Measurements from ENCODE around the gene TAMM41. TPM values are rescaled to one million over a fixed set of nuclear protein-coding genes. Genes with fewer than 3 reads are reported as not detected.
"Not testable (repeated sequence)": the region's sequence is repeated elsewhere in the genome, so short reads cannot be mapped to it uniquely, and the experiment has no call there.

Gene TAMM41
- total and polyA plus RNA-seq, 9 donors = 9.7 to 14.9 (median 11.3) TPM

- Histone ChIP-seq H3K9me3 (replicated peaks; ENCODE audit: control insufficient read depth, low read depth, low read length) (no peaks in the 10 kb centered on the region), H3K27ac (ENCODE audit: low read length) (no peak overlapping the region), H3K4me1 (ENCODE audit: control insufficient read depth, insufficient read depth, low read length) (no peaks in the 10 kb centered on the region), H3K36me3 (ENCODE audit: control insufficient read depth, insufficient read depth, low read length) (peaks cover 47% of the 10 kb centered on the region), H3K4me3 (ENCODE audit: low read length) (no peak overlapping the region), H3K27me3 (ENCODE audit: control insufficient read depth, insufficient read depth, low read length) (no peaks in the 10 kb centered on the region)
- DNase-seq = no peak
- 79% methylated on average over 4 of the region's 6 CpGs for WGBS (ENCODE audit: insufficient coverage)
Observed at GRCh38 chr3:11791339-11792200, 55.1 kb downstream of the TAMM41 start.

DNA sequence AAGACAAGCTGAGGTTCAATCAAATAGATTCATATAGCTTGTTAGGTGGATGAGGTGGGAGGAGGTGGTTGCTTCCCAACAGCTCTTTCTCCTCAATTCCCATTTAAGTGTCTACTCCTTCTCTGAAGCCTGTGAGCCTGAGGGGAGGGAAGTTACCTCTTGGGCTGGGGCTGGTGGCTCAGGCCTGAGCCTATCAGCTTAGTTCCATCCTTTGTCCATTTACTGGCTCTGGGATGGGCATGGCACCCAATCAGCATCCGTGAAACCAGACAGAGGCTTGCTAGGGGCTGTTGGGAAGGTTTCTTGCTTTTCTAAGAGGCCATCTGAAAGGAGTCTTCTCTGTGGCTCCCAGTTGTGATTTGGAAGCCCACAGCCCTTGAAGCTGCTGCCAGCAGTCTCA is 57.3 kb downstream of the TAMM41 start:
- Histone ChIP-seq H3K4me3 (ENCODE audit: low read length) (no peak overlapping the region), H3K36me3 (ENCODE audit: control insufficient read depth, insufficient read depth, low read length) (peaks cover 42% of the 10 kb centered on the region), H3K27me3 (ENCODE audit: control insufficient read depth, insufficient read depth, low read length) (no peaks in the 10 kb centered on the region), H3K27ac (ENCODE audit: low read length) (no peak overlapping the region), H3K4me1 (ENCODE audit: control insufficient read depth, insufficient read depth, low read length) (no peaks in the 10 kb centered on the region), H3K9me3 (replicated peaks; ENCODE audit: control insufficient read depth, low read depth, low read length) (no peaks in the 10 kb centered on the region)
- DNase-seq = no peak
- WGBS (ENCODE audit: insufficient coverage) = 57% methylated on average over 1 of the region's 1 CpG

- H3K4me1 ChIP-seq (ENCODE audit: control insufficient read depth, insufficient read depth, low read length) = no peaks in the 10 kb centered on the region
- WGBS (ENCODE audit: insufficient coverage) = 25% methylated on average over 1 of the region's 3 CpGs
- no peak overlapping the region for H3K4me3 ChIP-seq (ENCODE audit: low read length)
- H3K36me3 ChIP-seq (ENCODE audit: control insufficient read depth, insufficient read depth, low read length) = peaks cover 25% of the 10 kb centered on the region
- H3K9me3 ChIP-seq (replicated peaks; ENCODE audit: control insufficient read depth, low read depth, low read length) = no peaks in the 10 kb centered on the region
- no peaks in the 10 kb centered on the region for H3K27me3 ChIP-seq (ENCODE audit: control insufficient read depth, insufficient read depth, low read length)
- no peak overlapping the region for H3K27ac ChIP-seq (ENCODE audit: low read length)
- no peak for DNase-seq
Observed at GRCh38 chr3:11784971-11785377, 61.7 kb downstream of the TAMM41 start.

GRCh38 chr3:11780341-11780740 is 66.3 kb downstream of the TAMM41 start:
- Histone ChIP-seq H3K9me3 (replicated peaks; ENCODE audit: control insufficient read depth, low read depth, low read length) (no peaks in the 10 kb centered on the region), H3K27ac (ENCODE audit: low read length) (no peak overlapping the region), H3K27me3 (ENCODE audit: control insufficient read depth, insufficient read depth, low read length) (no peaks in the 10 kb centered on the region), H3K36me3 (ENCODE audit: control insufficient read depth, insufficient read depth, low read length) (no peaks in the 10 kb centered on the region), H3K4me3 (ENCODE audit: low read length) (no peak overlapping the region), H3K4me1 (ENCODE audit: control insufficient read depth, insufficient read depth, low read length) (no peaks in the 10 kb centered on the region)
- WGBS (ENCODE audit: insufficient coverage) = 86% methylated on average over 1 of the region's 1 CpG
- DNase-seq = no peak

DNA sequence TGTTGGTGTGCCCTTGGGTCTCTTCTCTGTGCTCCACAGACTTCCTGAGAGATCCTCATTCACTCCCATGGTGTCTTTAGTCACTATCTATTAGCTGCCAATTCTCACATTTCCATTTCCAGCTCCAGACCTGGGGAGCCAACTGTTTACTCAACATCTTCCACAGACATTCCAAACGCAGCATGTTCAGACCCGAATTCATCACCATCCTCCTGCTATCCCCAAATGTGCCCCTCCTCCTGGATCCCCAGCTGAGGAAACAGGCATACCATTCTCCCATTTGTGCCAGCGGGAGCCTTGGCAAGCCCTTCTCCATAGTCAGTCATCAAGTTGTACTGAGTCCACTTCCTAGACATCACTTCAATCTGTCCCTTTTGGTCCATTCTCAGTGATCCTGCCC is 67.1 kb downstream of the TAMM41 start:
- no peaks in the 10 kb centered on the region for H3K27me3 ChIP-seq (ENCODE audit: control insufficient read depth, insufficient read depth, low read length)
- WGBS (ENCODE audit: insufficient coverage) = 88% methylated on average over 3 of the region's 3 CpGs
- no peaks in the 10 kb centered on the region for H3K4me1 ChIP-seq (ENCODE audit: control insufficient read depth, insufficient read depth, low read length)
- no peak for DNase-seq
- H3K4me3 ChIP-seq (ENCODE audit: low read length) = no peak overlapping the region
- H3K27ac ChIP-seq (ENCODE audit: low read length) = no peak overlapping the region
- no peaks in the 10 kb centered on the region for H3K36me3 ChIP-seq (ENCODE audit: control insufficient read depth, insufficient read depth, low read length)
- no peaks in the 10 kb centered on the region for H3K9me3 ChIP-seq (replicated peaks; ENCODE audit: control insufficient read depth, low read depth, low read length)

GRCh38 chr3:11778248-11778647 is 68.4 kb downstream of the TAMM41 start:
- Histone ChIP-seq H3K27me3 (ENCODE audit: control insufficient read depth, insufficient read depth, low read length) (no peaks in the 10 kb centered on the region), H3K9me3 (replicated peaks; ENCODE audit: control insufficient read depth, low read depth, low read length) (no peaks in the 10 kb centered on the region), H3K4me1 (ENCODE audit: control insufficient read depth, insufficient read depth, low read length) (no peaks in the 10 kb centered on the region), H3K4me3 (ENCODE audit: low read length) (no peak overlapping the region), H3K27ac (ENCODE audit: low read length) (no peak overlapping the region), H3K36me3 (ENCODE audit: control insufficient read depth, insufficient read depth, low read length) (no peaks in the 10 kb centered on the region)
- DNase-seq = no peak
- 100% methylated on average over 1 of the region's 2 CpGs for WGBS (ENCODE audit: insufficient coverage)

DNA sequence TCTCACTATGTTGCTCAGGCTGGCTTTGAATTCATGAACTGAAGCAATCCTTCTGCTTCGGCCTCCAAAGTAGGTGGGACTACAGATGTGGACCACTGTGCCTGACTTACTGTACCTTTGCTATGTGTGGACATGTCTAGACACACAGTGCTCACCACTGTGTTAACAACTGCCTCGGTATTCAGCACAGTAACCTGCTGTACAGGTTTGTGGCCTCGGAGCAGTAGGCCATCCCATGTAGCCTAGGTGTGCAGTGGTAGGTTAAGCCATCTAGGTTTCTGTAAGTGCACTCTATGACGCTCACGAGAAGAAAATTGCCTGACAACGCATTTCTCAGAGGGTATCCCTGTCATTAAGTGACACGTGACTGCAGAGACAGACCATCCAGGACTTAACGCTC is 70.3 kb downstream of the TAMM41 start:
- no peaks in the 10 kb centered on the region for H3K9me3 ChIP-seq (replicated peaks; ENCODE audit: control insufficient read depth, low read depth, low read length)
- no peaks in the 10 kb centered on the region for H3K36me3 ChIP-seq (ENCODE audit: control insufficient read depth, insufficient read depth, low read length)
- H3K4me3 ChIP-seq (ENCODE audit: low read length) = no peak overlapping the region
- no peak overlapping the region for H3K27ac ChIP-seq (ENCODE audit: low read length)
- no peaks in the 10 kb centered on the region for H3K27me3 ChIP-seq (ENCODE audit: control insufficient read depth, insufficient read depth, low read length)
- WGBS (ENCODE audit: insufficient coverage) = 94% methylated on average over 7 of the region's 8 CpGs
- DNase-seq = no peak
- no peaks in the 10 kb centered on the region for H3K4me1 ChIP-seq (ENCODE audit: control insufficient read depth, insufficient read depth, low read length)

DNA sequence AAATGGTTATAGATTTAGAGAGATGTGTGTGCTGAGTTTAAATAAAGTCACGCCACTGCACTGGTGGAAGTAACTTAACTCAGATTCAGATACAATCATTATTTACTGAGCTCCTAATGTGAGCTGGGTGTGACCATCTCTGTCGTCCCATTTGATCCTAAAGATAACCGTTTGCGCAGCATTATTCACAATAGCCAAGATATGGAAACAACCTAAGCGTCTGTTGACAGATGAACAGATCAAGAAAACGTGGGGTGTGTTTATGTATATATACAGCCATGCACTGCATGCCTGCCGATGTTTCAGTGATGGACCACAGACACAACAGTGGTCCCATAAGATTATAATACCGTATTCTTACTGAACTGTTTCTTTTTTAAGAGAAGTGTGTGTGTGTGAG is 71.2 kb downstream of the TAMM41 start:
- Histone ChIP-seq H3K4me3 (ENCODE audit: low read length) (no peak overlapping the region), H3K27me3 (ENCODE audit: control insufficient read depth, insufficient read depth, low read length) (no peaks in the 10 kb centered on the region), H3K9me3 (replicated peaks; ENCODE audit: control insufficient read depth, low read depth, low read length) (no peaks in the 10 kb centered on the region), H3K4me1 (ENCODE audit: control insufficient read depth, insufficient read depth, low read length) (peaks cover 4% of the 10 kb centered on the region), H3K36me3 (ENCODE audit: control insufficient read depth, insufficient read depth, low read length) (no peaks in the 10 kb centered on the region), H3K27ac (ENCODE audit: low read length) (no peak overlapping the region)
- WGBS (ENCODE audit: insufficient coverage) = no CpG with 5 or more reads among the region's 8 CpGs
- no peak for DNase-seq

- Histone ChIP-seq H3K27me3 (ENCODE audit: control insufficient read depth, insufficient read depth, low read length) (no peaks in the 10 kb centered on the region), H3K4me3 (ENCODE audit: low read length) (no peak overlapping the region), H3K4me1 (ENCODE audit: control insufficient read depth, insufficient read depth, low read length) (peaks cover 8% of the 10 kb centered on the region), H3K27ac (ENCODE audit: low read length) (no peak overlapping the region), H3K36me3 (ENCODE audit: control insufficient read depth, insufficient read depth, low read length) (no peaks in the 10 kb centered on the region), H3K9me3 (replicated peaks; ENCODE audit: control insufficient read depth, low read depth, low read length) (no peaks in the 10 kb centered on the region)
- 10% methylated on average over 2 of the region's 2 CpGs for WGBS (ENCODE audit: insufficient coverage)
- DNase-seq = peak; percentile 40
Observed at GRCh38 chr3:11774296-11774877, 72.3 kb downstream of the TAMM41 start.

- H3K4me1 ChIP-seq (ENCODE audit: control insufficient read depth, insufficient read depth, low read length); H3K36me3 ChIP-seq (ENCODE audit: control insufficient read depth, insufficient read depth, low read length); DNase-seq; H3K9me3 ChIP-seq (replicated peaks; ENCODE audit: control insufficient read depth, low read depth, low read length); H3K27me3 ChIP-seq (ENCODE audit: control insufficient read depth, insufficient read depth, low read length); H3K27ac ChIP-seq (ENCODE audit: low read length); H3K4me3 ChIP-seq (ENCODE audit: low read length): not testable (repeated sequence)
- WGBS (ENCODE audit: insufficient coverage) = 88% methylated on average over 1 of the region's 7 CpGs
Observed at GRCh38 chr3:11771931-11772330, 74.8 kb downstream of the TAMM41 start.
